Panc1 (cell line): ENCODE data around the gene SMAP1. TPM values are rescaled to one million over a fixed set of nuclear protein-coding genes. Genes with fewer than 3 reads are reported as not detected.

Experiments
- ATAC-seq: fragments of 200-7000 bp; cut with Tn5 transposase; 2 replicates; pipeline ENCODE4 v1.9.1; 2020; ENCODE audit warnings: mild to moderate bottlenecking, moderate library complexity
- BruUV-seq: library from RNA; stranded (reverse); fragments of 400-500 nt; replicated peaks from 2 replicates; lab custom pipeline; 2021; lab: Mats Ljungman, UMichigan
- CTCF ChIA-PET: fragments of 300-600 bp; sonication (Branson Sonifier 250); formaldehyde crosslinking; loops from one replicate; lab custom pipeline; 2022; ENCODE audit warnings: antibody characterized with exemption; lab: Charles Lee
- POLR2A ChIA-PET: fragments of 300-600 bp; sonication (Branson Sonifier 250); formaldehyde crosslinking; loops from one replicate; lab custom pipeline; 2022; ENCODE audit warnings: antibody characterized with exemption; lab: Charles Lee
- DNase-seq: peaks from one replicate; pipeline ENCODE4 v3.0.0-alpha.2; 2010; ENCODE audit warnings: low read depth, low spot score
- H3K27ac ChIP-seq: 2 replicates; pipeline ENCODE4 v1.5.1; 2011; ENCODE audit warnings: mild to moderate bottlenecking, low read length, inconsistent platforms
- H3K27me3 ChIP-seq: fragments of 200-500 bp; sonication (Bioruptor generic); 2 replicates; pipeline ENCODE4 v1.6.0; 2014; ENCODE audit warnings: low read length, inconsistent platforms; ENCODE audit not compliant: control insufficient read depth, insufficient read depth
- H3K36me3 ChIP-seq: fragments of 200-500 bp; sonication (Bioruptor generic); 2 replicates; pipeline ENCODE4 v1.5.1; 2014; ENCODE audit warnings: inconsistent platforms, mild to moderate bottlenecking, low read length, moderate library complexity; ENCODE audit not compliant: control insufficient read depth, insufficient read depth
- H3K4me1 ChIP-seq: 2 replicates; pipeline ENCODE4 v1.5.1; 2011; ENCODE audit warnings: inconsistent platforms, mild to moderate bottlenecking, low read length, moderate library complexity; ENCODE audit not compliant: control insufficient read depth, insufficient read depth
- H3K4me3 ChIP-seq, 2 experiments: 2 replicates each; pipeline ENCODE4 v1.5.1; 2011 to 2012; ENCODE audit warnings: low read depth in 2 of 2, low read length in 2 of 2, mild to moderate bottlenecking in 2 of 2, inconsistent platforms in 1 of 2, moderate library complexity in 1 of 2
- H3K9me3 ChIP-seq: fragments of 200-500 bp; sonication (Bioruptor generic); 2 replicates; pipeline ENCODE4 v1.5.1; 2014; ENCODE audit warnings: low read depth, mild to moderate bottlenecking, inconsistent platforms, low read length, moderate library complexity; ENCODE audit not compliant: control insufficient read depth, insufficient read depth
- POLR2AphosphoS5 ChIP-seq: IDR thresholded peaks from 2 replicates; pipeline ENCODE4 v1.6.1; 2012; ENCODE audit warnings: mild to moderate bottlenecking, low read depth, low read length, moderate library complexity
- SIN3A ChIP-seq: IDR thresholded peaks from 2 replicates; pipeline ENCODE4 v1.6.1; 2012; ENCODE audit warnings: low read depth, mild to moderate bottlenecking, low read length, moderate library complexity, borderline replicate concordance; ENCODE audit not compliant: insufficient read depth
- TCF7L2 ChIP-seq: IDR thresholded peaks from 2 replicates; pipeline ENCODE4 v1.6.1; 2011; ENCODE audit warnings: mild to moderate bottlenecking, low read depth, low read length, inconsistent platforms
- in situ Hi-C: cut with HindIII; loops from 2 replicates; pipeline ENCODE4 v1.10.0; 2016; ENCODE audit warnings: low sequenced_read_pairs, low pct_unique_long_range_greater_than_20kb
- intact Hi-C: fragments of 100-400 bp; cut with micrococcal nuclease; formaldehyde crosslinking; loops from one replicate; pipeline ENCODE4 v1.10.0; 2022; ENCODE audit not compliant: unreplicated experiment
- total RNA-seq: library from RNA; stranded (reverse); gene quantifications from one replicate; pipeline ENCODE4 v1.2.1, GENCODE V29; 2021; ENCODE audit not compliant: unreplicated experiment
- TF ChIP-seq, protein P1 (sequence below), 2 experiments: IDR thresholded peaks; 2 replicates each; pipeline ENCODE4 v1.6.1; 2011 to 2012; ENCODE audit warnings: low read depth in 2 of 2, control low read depth in 1 of 2, low read length in 1 of 2, mild to moderate bottlenecking in 1 of 2, moderate library complexity in 1 of 2; ENCODE audit not compliant: insufficient read depth in 1 of 2
- TF ChIP-seq, protein P2 (sequence below): fragments of 450-650 bp; IDR thresholded peaks from 2 replicates; pipeline ENCODE4 v1.5.1; 2017; ENCODE audit warnings: mild to moderate bottlenecking

SMAP1 gene
- total RNA-seq, 1 experiment from 2014 or later, result 41.9 TPM

DNA sequence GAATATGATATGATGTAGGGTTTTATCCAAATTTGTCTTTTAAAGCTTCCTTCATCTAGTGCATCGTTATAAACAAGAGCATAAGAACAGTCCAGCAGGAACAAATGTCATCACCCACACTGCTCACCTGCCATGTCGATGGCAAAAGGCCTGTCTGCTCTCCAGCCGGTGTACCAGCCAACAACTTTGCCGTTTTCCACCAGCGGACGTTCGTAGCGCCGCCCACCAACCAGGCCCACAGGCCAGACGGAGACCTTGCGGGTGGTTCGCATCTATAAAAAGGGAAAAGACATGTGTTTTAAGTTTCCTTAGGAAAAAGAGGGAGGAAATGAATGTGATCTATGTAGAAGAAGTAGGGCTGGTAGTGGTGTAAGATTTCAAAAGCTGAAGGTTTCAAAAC, 226.3 kb downstream of the SMAP1 start:
- DNase-seq, result no peak
- Histone ChIP-seq H3K4me1 (no peaks in the 10 kb centered on the region), H3K27ac (no peak overlapping the region), H3K4me3 (no peak overlapping the region), H3K9me3 (no peaks in the 10 kb centered on the region), H3K36me3 (no peaks in the 10 kb centered on the region), H3K27me3 (peaks cover 13% of the 10 kb centered on the region; the same call in 1 of the 2 replicates)
- intact Hi-C loops (loop anchor here (5.0 to 10.0 kb wide), 2 partner anchors 118 to 669 kb away; no protein-coding TSS in a partner anchor), in situ Hi-C loops (no loop called here)
- no peak for ATAC-seq
- TF ChIP-seq, protein P1, sequence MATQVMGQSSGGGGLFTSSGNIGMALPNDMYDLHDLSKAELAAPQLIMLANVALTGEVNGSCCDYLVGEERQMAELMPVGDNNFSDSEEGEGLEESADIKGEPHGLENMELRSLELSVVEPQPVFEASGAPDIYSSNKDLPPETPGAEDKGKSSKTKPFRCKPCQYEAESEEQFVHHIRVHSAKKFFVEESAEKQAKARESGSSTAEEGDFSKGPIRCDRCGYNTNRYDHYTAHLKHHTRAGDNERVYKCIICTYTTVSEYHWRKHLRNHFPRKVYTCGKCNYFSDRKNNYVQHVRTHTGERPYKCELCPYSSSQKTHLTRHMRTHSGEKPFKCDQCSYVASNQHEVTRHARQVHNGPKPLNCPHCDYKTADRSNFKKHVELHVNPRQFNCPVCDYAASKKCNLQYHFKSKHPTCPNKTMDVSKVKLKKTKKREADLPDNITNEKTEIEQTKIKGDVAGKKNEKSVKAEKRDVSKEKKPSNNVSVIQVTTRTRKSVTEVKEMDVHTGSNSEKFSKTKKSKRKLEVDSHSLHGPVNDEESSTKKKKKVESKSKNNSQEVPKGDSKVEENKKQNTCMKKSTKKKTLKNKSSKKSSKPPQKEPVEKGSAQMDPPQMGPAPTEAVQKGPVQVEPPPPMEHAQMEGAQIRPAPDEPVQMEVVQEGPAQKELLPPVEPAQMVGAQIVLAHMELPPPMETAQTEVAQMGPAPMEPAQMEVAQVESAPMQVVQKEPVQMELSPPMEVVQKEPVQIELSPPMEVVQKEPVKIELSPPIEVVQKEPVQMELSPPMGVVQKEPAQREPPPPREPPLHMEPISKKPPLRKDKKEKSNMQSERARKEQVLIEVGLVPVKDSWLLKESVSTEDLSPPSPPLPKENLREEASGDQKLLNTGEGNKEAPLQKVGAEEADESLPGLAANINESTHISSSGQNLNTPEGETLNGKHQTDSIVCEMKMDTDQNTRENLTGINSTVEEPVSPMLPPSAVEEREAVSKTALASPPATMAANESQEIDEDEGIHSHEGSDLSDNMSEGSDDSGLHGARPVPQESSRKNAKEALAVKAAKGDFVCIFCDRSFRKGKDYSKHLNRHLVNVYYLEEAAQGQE (IDR thresholded peaks at IDR 0.05; ENCODE audit: insufficient read depth in 1 of 2, low read depth in 2 of 2, low read length in 1 of 2), result no peak
- TF ChIP-seq POLR2AphosphoS5 (no peak), TCF7L2 (no peak), SIN3A (no peak)
- TF ChIP-seq, protein P2, sequence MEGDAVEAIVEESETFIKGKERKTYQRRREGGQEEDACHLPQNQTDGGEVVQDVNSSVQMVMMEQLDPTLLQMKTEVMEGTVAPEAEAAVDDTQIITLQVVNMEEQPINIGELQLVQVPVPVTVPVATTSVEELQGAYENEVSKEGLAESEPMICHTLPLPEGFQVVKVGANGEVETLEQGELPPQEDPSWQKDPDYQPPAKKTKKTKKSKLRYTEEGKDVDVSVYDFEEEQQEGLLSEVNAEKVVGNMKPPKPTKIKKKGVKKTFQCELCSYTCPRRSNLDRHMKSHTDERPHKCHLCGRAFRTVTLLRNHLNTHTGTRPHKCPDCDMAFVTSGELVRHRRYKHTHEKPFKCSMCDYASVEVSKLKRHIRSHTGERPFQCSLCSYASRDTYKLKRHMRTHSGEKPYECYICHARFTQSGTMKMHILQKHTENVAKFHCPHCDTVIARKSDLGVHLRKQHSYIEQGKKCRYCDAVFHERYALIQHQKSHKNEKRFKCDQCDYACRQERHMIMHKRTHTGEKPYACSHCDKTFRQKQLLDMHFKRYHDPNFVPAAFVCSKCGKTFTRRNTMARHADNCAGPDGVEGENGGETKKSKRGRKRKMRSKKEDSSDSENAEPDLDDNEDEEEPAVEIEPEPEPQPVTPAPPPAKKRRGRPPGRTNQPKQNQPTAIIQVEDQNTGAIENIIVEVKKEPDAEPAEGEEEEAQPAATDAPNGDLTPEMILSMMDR, result no peak
- BruUV-seq, result no TSS peak
- POLR2A ChIA-PET, result no interaction called here
- CTCF ChIA-PET, result no interaction called here

DNA sequence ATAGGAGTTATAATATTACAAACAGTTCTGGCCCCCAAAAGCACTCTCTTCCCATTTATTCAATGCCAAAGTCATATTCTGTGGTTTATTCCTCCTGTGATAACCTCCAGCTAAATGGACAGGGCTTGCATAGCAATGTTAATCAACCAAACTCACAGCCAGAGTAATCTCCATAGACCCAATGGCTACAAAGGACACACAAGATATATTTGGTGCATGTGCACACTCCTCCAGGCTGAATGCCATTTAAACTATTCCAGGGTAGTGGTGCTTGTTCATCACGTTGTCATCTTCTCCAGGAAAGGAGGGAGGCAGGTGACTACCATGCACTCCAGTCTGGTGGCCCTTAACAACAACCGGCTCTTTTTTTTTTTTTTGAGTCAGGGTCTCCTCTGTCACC, 232.4 kb downstream of the SMAP1 start:
- in situ Hi-C loops, result no loop called here
- H3K36me3 ChIP-seq, result no peaks in the 10 kb centered on the region
- DNase-seq (no peak), ATAC-seq (no peak)
- no peak overlapping the region for H3K27ac ChIP-seq
- no peak for TF ChIP-seq TCF7L2
- TF ChIP-seq SIN3A, result no peak
- TF ChIP-seq, protein P1 (IDR thresholded peaks at IDR 0.05; ENCODE audit: insufficient read depth in 1 of 2, low read depth in 2 of 2, low read length in 1 of 2), result no peak
- BruUV-seq, result no TSS peak
- intact Hi-C loops, result no loop called here
- no peak overlapping the region for H3K4me3 ChIP-seq
- H3K27me3 ChIP-seq, result peaks cover 13% of the 10 kb centered on the region; the same call in 1 of the 2 replicates
- ChIA-PET CTCF (no interaction called here), POLR2A (no interaction called here)
- no peaks in the 10 kb centered on the region for H3K4me1 ChIP-seq
- H3K9me3 ChIP-seq, result no peaks in the 10 kb centered on the region
